Activated naive CD4-positive, alpha-beta T cell treated with anti-CD3 and anti-CD28 coated beads, Interleukin-2, amount 50 U/mL, for 72 hours (primary cell): ENCODE results near the gene VWA8. TPM values are rescaled to one million over a fixed set of nuclear protein-coding genes. Genes with fewer than 3 reads are reported as not detected.
A peak's percentile ranks its signal among the peaks of the same experiment; 100 is the strongest.
"Not testable (repeated sequence)": the region's sequence is repeated elsewhere in the genome, so short reads cannot be mapped to it uniquely, and the experiment has no call there.

Source experiments
- ATAC-seq, 2 donors: fragments of 150-1000 bp; cut with Tn5 transposase; 2 replicates each; pipeline ENCODE4 v1.10.0; 2021; ENCODE audit warnings: mild to moderate bottlenecking in 2 of 2, moderate library complexity in 2 of 2
- DNase-seq, 2 donors: peaks; one replicate each; pipeline ENCODE4 v3.0.0; 2021 to 2022; ENCODE audit warnings: low spot score in 2 of 2
- H3K27ac Mint-ChIP-seq, 2 donors: one replicate each; pipeline ENCODE4 v1.8.0; 2022; ENCODE audit warnings: mild to moderate bottlenecking in 2 of 2, mixed read lengths in 2 of 2
- H3K36me3 Mint-ChIP-seq, 2 donors: one replicate each; pipeline ENCODE4 v1.8.0; 2022; ENCODE audit warnings: mixed read lengths in 2 of 2
- H3K9me3 Mint-ChIP-seq, 2 donors: one replicate each; pipeline ENCODE4 v1.8.0; 2022; ENCODE audit warnings: mixed read lengths in 2 of 2
- total RNA-seq, 2 donors: library from RNA; stranded (reverse); gene quantifications; one replicate each; pipeline ENCODE4 v1.2.3, GENCODE V29; 2022

Gene VWA8
- total RNA-seq, 2 donors from 2014 or later, result 11.8 to 23.7 TPM

DNA sequence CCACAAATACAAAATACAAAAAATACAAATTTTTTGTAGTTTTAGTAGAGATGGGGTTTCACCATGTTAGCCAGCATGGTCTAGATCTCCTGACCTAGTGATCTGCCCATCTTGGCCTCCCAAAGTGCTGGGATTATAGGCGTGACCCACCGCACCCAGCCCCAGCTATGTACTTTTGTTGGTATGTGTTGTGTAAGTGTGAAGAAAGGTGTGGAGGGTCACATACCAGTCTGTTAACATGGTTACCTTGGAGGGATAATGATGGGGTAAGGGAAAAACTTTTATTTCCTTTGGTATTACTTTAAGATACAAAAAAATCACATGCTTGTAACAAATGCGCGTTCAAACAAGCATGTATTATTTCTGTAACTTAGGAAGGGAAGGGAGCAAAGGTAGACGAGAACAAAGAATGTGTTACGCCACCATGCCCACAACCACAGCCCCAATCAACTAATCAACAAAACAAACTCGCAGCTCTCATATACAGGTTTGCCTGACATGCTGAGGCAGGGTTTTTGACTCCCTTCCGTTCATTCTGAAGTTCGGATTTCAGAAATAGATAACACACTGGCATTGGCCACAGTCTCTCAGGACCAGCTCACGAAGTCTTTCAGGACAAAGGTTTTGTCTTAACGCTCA, 13.5 kb upstream of the VWA8 start:
- no peak for DNase-seq

DNA sequence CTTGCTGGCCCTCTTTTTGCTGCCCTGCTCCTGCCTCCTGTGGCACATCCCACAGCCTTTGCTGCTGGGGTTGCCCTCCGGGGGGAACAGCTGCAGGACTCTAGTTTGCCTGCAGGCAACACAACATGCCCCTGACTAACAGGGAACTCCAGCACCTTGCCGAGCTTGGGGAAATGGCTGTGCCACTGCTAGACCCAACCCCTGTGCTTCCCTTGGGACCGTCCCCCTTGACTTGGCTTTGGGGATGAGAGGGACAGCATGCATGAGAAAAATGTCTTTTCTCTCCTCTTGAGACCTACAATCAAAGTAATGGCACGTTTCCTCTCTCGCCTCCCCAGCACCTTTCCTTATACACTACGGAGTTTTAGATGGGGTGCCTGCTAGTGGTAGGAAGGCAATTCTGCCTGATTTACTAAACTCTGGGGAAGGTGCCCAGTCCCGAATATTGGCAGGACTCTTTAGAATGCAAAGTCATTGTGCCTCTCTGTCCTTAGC, 12.4 kb upstream of the VWA8 start:
- no peak for ATAC-seq
- no peak overlapping the region for H3K27ac Mint-ChIP-seq

More for the DNA sequence above, 13.5 kb upstream of the VWA8 start:
- no peak overlapping the region for H3K27ac Mint-ChIP-seq
- no peak for ATAC-seq
- H3K36me3 Mint-ChIP-seq, result no peaks in the 10 kb centered on the region
- peaks cover 0 to 9% of the 10 kb centered on the region in 2 donors for H3K9me3 Mint-ChIP-seq

GRCh38 chr13:41971848-41972247, 10.9 kb upstream of the VWA8 start:
- ATAC-seq, result no peak
- no peaks in the 10 kb centered on the region for H3K36me3 Mint-ChIP-seq
- no peaks in the 10 kb centered on the region for H3K9me3 Mint-ChIP-seq
- H3K27ac Mint-ChIP-seq, result no peak overlapping the region
- DNase-seq, result no peak

More for the DNA sequence above, 12.4 kb upstream of the VWA8 start:
- H3K36me3 Mint-ChIP-seq, result no peaks in the 10 kb centered on the region
- peaks cover 0 to 9% of the 10 kb centered on the region in 2 donors for H3K9me3 Mint-ChIP-seq
- no peak for DNase-seq

- Mint-ChIP-seq H3K9me3 (no peaks in the 10 kb centered on the region), H3K36me3 (no peaks in the 10 kb centered on the region), H3K27ac (no peak overlapping the region)
- no peak for ATAC-seq
- DNase-seq, result no peak
These were observed 10.0 kb upstream of the VWA8 start for GRCh38 chr13:41970918-41971317.

GRCh38 chr13:41970022-41970421, 9.1 kb upstream of the VWA8 start:
- Mint-ChIP-seq H3K36me3 (no peaks in the 10 kb centered on the region), H3K9me3 (no peaks in the 10 kb centered on the region)

GRCh38 chr13:41969072-41969471, 8.2 kb upstream of the VWA8 start:
- DNase-seq, result no peak
- no peak for ATAC-seq
- Mint-ChIP-seq H3K36me3 (no peaks in the 10 kb centered on the region), H3K27ac (no peak overlapping the region), H3K9me3 (no peaks in the 10 kb centered on the region)

More at GRCh38 chr13:41970022-41970421, 9.1 kb upstream of the VWA8 start:
- ATAC-seq (no peak), DNase-seq (no peak)
- no peak overlapping the region for H3K27ac Mint-ChIP-seq

DNA sequence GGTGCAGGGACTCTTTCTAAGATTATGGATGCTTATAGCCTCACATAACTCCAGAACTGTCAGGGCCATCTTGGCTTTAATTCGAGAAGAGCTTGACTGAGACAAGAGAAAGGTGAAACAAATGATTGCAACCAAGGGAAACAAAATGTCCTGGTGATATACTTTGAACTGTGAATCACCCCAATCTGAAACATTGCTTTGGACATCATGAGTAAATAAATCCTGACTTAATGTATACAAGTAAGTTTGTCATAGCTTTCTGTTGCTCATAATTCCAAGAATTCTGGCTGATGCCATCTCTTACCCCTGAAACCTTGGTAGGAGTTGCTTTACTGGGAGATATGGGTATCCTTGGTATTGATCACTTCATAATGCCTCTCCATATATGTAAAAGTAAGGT, 5.8 kb upstream of the VWA8 start:
- peaks cover 0 to 5% of the 10 kb centered on the region in 2 donors for H3K36me3 Mint-ChIP-seq
- H3K27ac Mint-ChIP-seq, result no peak overlapping the region

DNA sequence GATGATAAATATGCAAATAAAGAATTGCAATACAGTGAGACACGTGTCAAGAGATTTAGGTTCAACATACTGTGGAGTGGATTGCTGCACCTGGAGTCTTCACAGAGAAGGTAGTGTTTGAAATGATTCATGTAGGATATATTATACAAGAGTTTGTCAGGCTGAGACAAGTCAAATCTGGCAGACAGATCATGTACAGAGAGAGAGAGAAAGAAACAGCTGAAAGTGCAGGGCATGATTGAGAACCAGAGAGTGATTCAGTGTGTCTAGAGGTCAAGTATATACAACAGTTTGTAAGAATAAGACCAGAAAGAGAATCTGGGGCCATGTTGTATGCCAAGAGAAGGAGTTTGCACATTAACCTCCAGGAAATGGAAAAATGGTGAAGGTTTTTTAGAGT, 2.1 kb upstream of the VWA8 start:
- Mint-ChIP-seq H3K36me3 (peaks cover 5 to 9% of the 10 kb centered on the region in 2 donors), H3K9me3 (peaks cover 5 to 6% of the 10 kb centered on the region in 2 donors), H3K27ac (peak overlapping the region; percentile 32 to 80)
- peak in 1 of 2 donors; percentile 29 for DNase-seq
- peak; percentile 81 to 89 for ATAC-seq

More for the DNA sequence above, 5.8 kb upstream of the VWA8 start:
- DNase-seq (no peak), ATAC-seq (no peak)
- peaks cover 5 to 6% of the 10 kb centered on the region in 2 donors for H3K9me3 Mint-ChIP-seq

GRCh38 chr13:41961466-41961760, 504 bp upstream of the VWA8 start:
- H3K36me3 Mint-ChIP-seq, result peaks cover 5 to 9% of the 10 kb centered on the region in 2 donors
- DNase-seq, result no peak
- peak overlapping the region; percentile 80 to 91 for H3K27ac Mint-ChIP-seq
- H3K9me3 Mint-ChIP-seq, result peaks cover 5 to 6% of the 10 kb centered on the region in 2 donors
- peak; percentile 3 to 22 for ATAC-seq

DNA sequence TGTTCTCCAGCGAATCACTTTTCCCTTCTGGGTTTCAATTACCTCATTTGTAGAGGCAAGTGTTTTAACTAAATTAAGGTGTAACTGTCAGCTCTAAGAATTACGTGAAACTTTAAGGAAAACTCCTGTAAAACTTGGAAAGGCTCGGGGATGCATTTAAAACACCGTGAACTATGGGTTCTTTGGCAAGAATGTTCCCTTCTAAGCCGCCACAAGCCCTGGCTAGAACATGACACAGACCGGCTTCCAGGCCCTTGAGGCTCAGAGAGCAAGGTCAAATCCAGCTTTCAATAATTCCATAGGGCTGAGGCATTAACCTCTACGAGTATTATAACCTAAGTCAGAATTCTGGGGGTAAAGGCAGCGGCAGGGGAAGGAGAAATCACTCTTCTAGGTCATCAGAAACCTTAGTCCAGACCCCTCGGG, 685 bp downstream of the VWA8 start:
- ATAC-seq, result peak in 1 of 2 donors; percentile 2
- H3K9me3 Mint-ChIP-seq, result peaks cover 5 to 6% of the 10 kb centered on the region in 2 donors
- H3K36me3 Mint-ChIP-seq, result peaks cover 5 to 9% of the 10 kb centered on the region in 2 donors
- no peak for DNase-seq
- peak overlapping the region; percentile 80 to 97 for H3K27ac Mint-ChIP-seq

DNA sequence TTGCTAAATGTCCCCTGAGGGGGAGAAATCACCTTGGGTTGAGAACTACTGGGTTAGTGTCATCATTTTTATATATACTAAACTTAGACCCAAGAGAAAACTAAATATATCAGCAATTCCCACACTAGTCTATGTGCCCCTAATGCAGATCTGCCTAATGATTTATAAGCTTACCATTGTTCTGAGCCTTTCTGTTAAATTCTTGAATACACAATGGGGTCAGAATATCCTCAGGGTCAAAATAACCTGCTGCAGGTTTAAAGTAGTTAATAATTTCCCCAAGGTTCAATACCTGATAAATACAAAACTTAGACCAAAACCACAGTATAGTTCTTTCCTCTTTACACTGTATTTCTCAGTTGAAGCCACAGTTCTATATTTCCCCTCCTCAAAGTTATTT, 4.6 kb downstream of the VWA8 start:
- no peak for DNase-seq
- H3K27ac Mint-ChIP-seq, result no peak overlapping the region
- H3K36me3 Mint-ChIP-seq, result peaks cover 9 to 15% of the 10 kb centered on the region in 2 donors
- H3K9me3 Mint-ChIP-seq, result peaks cover 4 to 5% of the 10 kb centered on the region in 2 donors
- ATAC-seq, result no peak

GRCh38 chr13:41955605-41956004, 5.3 kb downstream of the VWA8 start:
- Mint-ChIP-seq H3K9me3 (peaks cover 4 to 5% of the 10 kb centered on the region in 2 donors), H3K36me3 (peaks cover 9 to 15% of the 10 kb centered on the region in 2 donors), H3K27ac (no peak overlapping the region)
- ATAC-seq, result no peak
- DNase-seq, result no peak

GRCh38 chr13:41954226-41954625, 6.7 kb downstream of the VWA8 start:
- ATAC-seq (no peak), DNase-seq (no peak)
- Mint-ChIP-seq H3K36me3 (peaks cover 0 to 19% of the 10 kb centered on the region in 2 donors), H3K9me3 (peaks cover 4 to 5% of the 10 kb centered on the region in 2 donors), H3K27ac (no peak overlapping the region)

- H3K9me3 Mint-ChIP-seq, result peaks cover 4 to 5% of the 10 kb centered on the region in 2 donors
- no peak for ATAC-seq
- DNase-seq, result no peak
- H3K36me3 Mint-ChIP-seq, result peaks cover 0 to 29% of the 10 kb centered on the region in 2 donors
- peak overlapping the region in 1 of 2 donors; percentile 4 for H3K27ac Mint-ChIP-seq
These were observed 8.2 kb downstream of the VWA8 start for GRCh38 chr13:41952749-41953148.

- Mint-ChIP-seq H3K36me3 (peaks cover 27 to 55% of the 10 kb centered on the region in 2 donors), H3K9me3 (peaks cover 14 to 16% of the 10 kb centered on the region in 2 donors)
- not testable (repeated sequence) for H3K27ac Mint-ChIP-seq, ATAC-seq, DNase-seq
These were observed 11.8 kb downstream of the VWA8 start for GRCh38 chr13:41949104-41949503.

- peaks cover 14 to 15% of the 10 kb centered on the region in 2 donors for H3K9me3 Mint-ChIP-seq
- ATAC-seq (no peak), DNase-seq (no peak)
- no peak overlapping the region for H3K27ac Mint-ChIP-seq
- H3K36me3 Mint-ChIP-seq, result peaks cover 27 to 45% of the 10 kb centered on the region in 2 donors
These were observed 15.0 kb downstream of the VWA8 start for GRCh38 chr13:41945926-41946325.

- Mint-ChIP-seq H3K36me3 (peaks cover 27 to 45% of the 10 kb centered on the region in 2 donors), H3K27ac (peak overlapping the region in 1 of 2 donors; percentile 34), H3K9me3 (peaks cover 14 to 15% of the 10 kb centered on the region in 2 donors)
- no peak for DNase-seq
- ATAC-seq, result no peak
These were observed 16.1 kb downstream of the VWA8 start for GRCh38 chr13:41944635-41945397.
